ENCODE measurements around the gene BBOX1. TPM values are rescaled to one million over a fixed set of nuclear protein-coding genes. Genes with fewer than 3 reads are reported as not detected.
A peak's percentile ranks its signal among the peaks of the same experiment; 100 is the strongest.

BBOX1 gene
- total RNA-seq, 4 donors from 2014 or later, result 0.22 to 0.84 TPM; not detected in 2

- peaks cover 0 to 19% (median 0%) of the 10 kb centered on the region in 4 donors for H3K9me3 ChIP-seq
- no peaks in the 10 kb centered on the region for H3K36me3 ChIP-seq
- no peaks in the 10 kb centered on the region for H3K27me3 ChIP-seq
- peaks cover 0 to 21% (median 13%) of the 10 kb centered on the region in 4 donors for H3K4me1 ChIP-seq
- 52 to 63% methylated on average over 2 of the region's 2 CpGs for WGBS, 2 donors
- DNase-seq (ENCODE audit: low spot score in 2 of 2), result no peak
- H3K4me3 ChIP-seq, result no peak overlapping the region
- H3K27ac ChIP-seq, result peak overlapping the region in 2 of 4 donors; percentile 74 to 80
- TF ChIP-seq POLR2A (IDR thresholded peaks at IDR 0.05), result no peak
- no peak for TF ChIP-seq CTCF (IDR thresholded peaks at IDR 0.05)
- no peak for TF ChIP-seq EP300 (IDR thresholded peaks at IDR 0.05)
These were observed 705 bp downstream of the BBOX1 start for GRCh38 chr11:27041141-27041899.

GRCh38 chr11:27046956-27047355 lies 6.3 kb downstream of the BBOX1 start:
- no peaks in the 10 kb centered on the region for H3K36me3 ChIP-seq
- no peak overlapping the region for H3K27ac ChIP-seq
- peaks cover 0 to 29% (median 4%) of the 10 kb centered on the region in 4 donors for H3K9me3 ChIP-seq
- H3K4me3 ChIP-seq, result no peak overlapping the region
- TF ChIP-seq POLR2A (IDR thresholded peaks at IDR 0.05) (no peak), CTCF (IDR thresholded peaks at IDR 0.05) (no peak), EP300 (IDR thresholded peaks at IDR 0.05) (no peak)
- WGBS, 2 donors, result 65 to 80% methylated on average over 2 of the region's 2 CpGs
- no peak for DNase-seq (ENCODE audit: low spot score in 2 of 2)
- H3K4me1 ChIP-seq, result peaks cover 0 to 2% (median under 1%) of the 10 kb centered on the region in 4 donors
- H3K27me3 ChIP-seq, result no peaks in the 10 kb centered on the region

GRCh38 chr11:27052668-27053067 lies 12.1 kb downstream of the BBOX1 start:
- H3K36me3 ChIP-seq, result no peaks in the 10 kb centered on the region
- no peaks in the 10 kb centered on the region for H3K4me1 ChIP-seq
- WGBS, 2 donors, result 87 to 89% methylated on average over 1 of the region's 1 CpG
- H3K4me3 ChIP-seq, result no peak overlapping the region
- H3K27me3 ChIP-seq, result no peaks in the 10 kb centered on the region
- no peak for TF ChIP-seq CTCF (IDR thresholded peaks at IDR 0.05)
- TF ChIP-seq POLR2A (IDR thresholded peaks at IDR 0.05), result no peak
- TF ChIP-seq EP300 (IDR thresholded peaks at IDR 0.05), result no peak
- DNase-seq (ENCODE audit: low spot score in 2 of 2), result no peak
- no peak overlapping the region for H3K27ac ChIP-seq
- H3K9me3 ChIP-seq, result peaks cover 0 to 17% (median 4%) of the 10 kb centered on the region in 4 donors

- Histone ChIP-seq H3K36me3 (peaks cover 0 to 5% (median 0%) of the 10 kb centered on the region in 3 donors), H3K27me3 (no peaks in the 10 kb centered on the region), H3K4me1 (no peaks in the 10 kb centered on the region), H3K4me3 (no peak overlapping the region), H3K27ac (no peak overlapping the region), H3K9me3 (peaks cover 0 to 20% (median 2%) of the 10 kb centered on the region in 4 donors)
- 55 to 57% methylated on average over 6 of the region's 6 CpGs for WGBS, 2 donors
- no peak for TF ChIP-seq CTCF (IDR thresholded peaks at IDR 0.05)
- TF ChIP-seq POLR2A (IDR thresholded peaks at IDR 0.05), result no peak
- TF ChIP-seq EP300 (IDR thresholded peaks at IDR 0.05), result no peak
- no peak for DNase-seq (ENCODE audit: low spot score in 2 of 2)
These were observed 14.6 kb downstream of the BBOX1 start for GRCh38 chr11:27055065-27055682.

All from tibial nerve (tissue), 4 donors.